Esophagus (tissue), 2 donors: Measurements from ENCODE around the gene HDAC4. TPM values are rescaled to one million over a fixed set of nuclear protein-coding genes. Genes with fewer than 3 reads are reported as not detected.

Experiments
- H3K27ac ChIP-seq, 2 donors: one replicate each; pipeline ENCODE4 v1.5.1; 2013; ENCODE audit warnings: low read depth in 2 of 2, mild to moderate bottlenecking in 2 of 2, inconsistent platforms in 1 of 2, low read length in 1 of 2, moderate library complexity in 1 of 2
- H3K27me3 ChIP-seq, 2 donors: one replicate each; pipeline ENCODE4 v1.6.1; 2013; ENCODE audit warnings: low read length in 2 of 2, control low read depth in 1 of 2, mild to moderate bottlenecking in 1 of 2; ENCODE audit not compliant: insufficient read depth in 2 of 2, control insufficient read depth in 1 of 2
- H3K36me3 ChIP-seq, 2 donors: one replicate each; pipeline ENCODE4 v1.6.1; 2013; ENCODE audit warnings: low read length in 1 of 2; ENCODE audit not compliant: control insufficient read depth in 2 of 2, insufficient read depth in 2 of 2
- H3K4me1 ChIP-seq, 2 donors: one replicate each; pipeline ENCODE4 v1.6.1; 2013; ENCODE audit warnings: low read length in 1 of 2; ENCODE audit not compliant: control insufficient read depth in 2 of 2, insufficient read depth in 2 of 2
- H3K4me3 ChIP-seq, 2 donors: one replicate each; pipeline ENCODE4 v1.5.1; 2013; ENCODE audit warnings: low read length in 2 of 2, mild to moderate bottlenecking in 2 of 2, low read depth in 1 of 2, moderate library complexity in 1 of 2
- H3K9me3 ChIP-seq, 2 donors: one replicate each; pipeline ENCODE4 v1.6.1; 2013; ENCODE audit warnings: mild to moderate bottlenecking in 2 of 2, low read depth in 1 of 2, low read length in 1 of 2, moderate library complexity in 1 of 2; ENCODE audit not compliant: control insufficient read depth in 2 of 2, insufficient read depth in 1 of 2
- WGBS, 2 donors: extraction: QIAGEN DNeasy Blood & Tissue Kit; methylation state at CpG; one replicate each; pipeline ENCODE4 v1.1.7; 2013; 5-methylcytosine and 5-hydroxymethylcytosine counted together
- polyA plus RNA-seq, 2 donors: library from polyadenylated mRNA; stranded (reverse); fragments of 200-250 nt; gene quantifications; one replicate each; pipeline ENCODE4 v1.2.3, GENCODE V29; 2013
- donor health status: healthy with polysubstance abuse.
- donor health status: Bipolar disorder and iron deficiency.

Gene HDAC4
- polyA plus RNA-seq, 2 donors: 5.9 to 10.2 TPM

- Histone ChIP-seq H3K9me3 (no peaks in the 10 kb centered on the region), H3K27me3 (no peaks in the 10 kb centered on the region), H3K4me1 (no peaks in the 10 kb centered on the region), H3K4me3 (no peak overlapping the region), H3K36me3 (no peaks in the 10 kb centered on the region), H3K27ac (no peak overlapping the region)
- 63 to 64% methylated on average over 25 of the region's 25 CpGs for WGBS, 2 donors
Measured at GRCh38 chr2:239015218-239015900, 385.5 kb downstream of the HDAC4 start.

GRCh38 chr2:239014458-239015217 lies 386.2 kb downstream of the HDAC4 start:
- H3K27ac ChIP-seq: no peak overlapping the region
- 74 to 79% methylated on average over 9 of the region's 9 CpGs for WGBS, 2 donors
- H3K9me3 ChIP-seq: no peaks in the 10 kb centered on the region
- H3K4me3 ChIP-seq: no peak overlapping the region
- H3K4me1 ChIP-seq: no peaks in the 10 kb centered on the region
- no peaks in the 10 kb centered on the region for H3K36me3 ChIP-seq
- no peaks in the 10 kb centered on the region for H3K27me3 ChIP-seq

GRCh38 chr2:239013678-239013976 lies 387.2 kb downstream of the HDAC4 start:
- no peak overlapping the region for H3K27ac ChIP-seq
- H3K36me3 ChIP-seq: no peaks in the 10 kb centered on the region
- H3K9me3 ChIP-seq: no peaks in the 10 kb centered on the region
- H3K4me1 ChIP-seq: no peaks in the 10 kb centered on the region
- no peak overlapping the region for H3K4me3 ChIP-seq
- no peaks in the 10 kb centered on the region for H3K27me3 ChIP-seq
- 67 to 69% methylated on average over 6 of the region's 6 CpGs for WGBS, 2 donors

GRCh38 chr2:239012936-239013677 lies 387.7 kb downstream of the HDAC4 start:
- WGBS, 2 donors: 86 to 87% methylated on average over 13 of the region's 13 CpGs
- Histone ChIP-seq H3K27ac (no peak overlapping the region), H3K4me1 (no peaks in the 10 kb centered on the region), H3K27me3 (no peaks in the 10 kb centered on the region), H3K4me3 (no peak overlapping the region), H3K36me3 (no peaks in the 10 kb centered on the region), H3K9me3 (no peaks in the 10 kb centered on the region)

GRCh38 chr2:239012228-239012627 lies 388.6 kb downstream of the HDAC4 start:
- 85 to 90% methylated on average over 9 of the region's 9 CpGs for WGBS, 2 donors
- no peaks in the 10 kb centered on the region for H3K9me3 ChIP-seq
- H3K27ac ChIP-seq: no peak overlapping the region
- H3K27me3 ChIP-seq: no peaks in the 10 kb centered on the region
- H3K4me3 ChIP-seq: no peak overlapping the region
- no peaks in the 10 kb centered on the region for H3K36me3 ChIP-seq
- H3K4me1 ChIP-seq: no peaks in the 10 kb centered on the region

GRCh38 chr2:239009589-239009961 lies 391.2 kb downstream of the HDAC4 start:
- peaks cover 0 to 4% of the 10 kb centered on the region in 2 donors for H3K4me1 ChIP-seq
- 71 to 73% methylated on average over 12 of the region's 12 CpGs for WGBS, 2 donors
- no peak overlapping the region for H3K27ac ChIP-seq
- no peaks in the 10 kb centered on the region for H3K36me3 ChIP-seq
- no peak overlapping the region for H3K4me3 ChIP-seq
- H3K27me3 ChIP-seq: no peaks in the 10 kb centered on the region
- H3K9me3 ChIP-seq: no peaks in the 10 kb centered on the region

GRCh38 chr2:239008677-239009588 lies 391.9 kb downstream of the HDAC4 start:
- Histone ChIP-seq H3K27me3 (no peaks in the 10 kb centered on the region), H3K27ac (no peak overlapping the region), H3K9me3 (no peaks in the 10 kb centered on the region), H3K4me1 (peaks cover 0 to 4% of the 10 kb centered on the region in 2 donors), H3K4me3 (no peak overlapping the region), H3K36me3 (no peaks in the 10 kb centered on the region)
- 82 to 83% methylated on average over 35 of the region's 35 CpGs for WGBS, 2 donors

GRCh38 chr2:239008004-239008403 lies 392.8 kb downstream of the HDAC4 start:
- H3K27me3 ChIP-seq: no peaks in the 10 kb centered on the region
- H3K4me3 ChIP-seq: no peak overlapping the region
- peaks cover 2 to 4% of the 10 kb centered on the region in 2 donors for H3K4me1 ChIP-seq
- no peak overlapping the region for H3K27ac ChIP-seq
- H3K9me3 ChIP-seq: no peaks in the 10 kb centered on the region
- 87 to 89% methylated on average over 12 of the region's 12 CpGs for WGBS, 2 donors
- H3K36me3 ChIP-seq: no peaks in the 10 kb centered on the region

- WGBS, 2 donors: 68 to 70% methylated on average over 10 of the region's 10 CpGs
- H3K4me1 ChIP-seq: peaks cover 3 to 4% of the 10 kb centered on the region in 2 donors
- H3K9me3 ChIP-seq: no peaks in the 10 kb centered on the region
- no peaks in the 10 kb centered on the region for H3K36me3 ChIP-seq
- H3K27me3 ChIP-seq: no peaks in the 10 kb centered on the region
- H3K4me3 ChIP-seq: no peak overlapping the region
- H3K27ac ChIP-seq: no peak overlapping the region
Measured at GRCh38 chr2:239006622-239007285, 394.1 kb downstream of the HDAC4 start.
